GM18951 (cell line): Measurements from ENCODE around the gene DCST1.

Experiments used
- POLR2A ChIP-seq: IDR thresholded peaks from 4 replicates; pipeline ENCODE4 v1.6.1; 2011; ENCODE audit warnings: mild to moderate bottlenecking; ENCODE audit not compliant: insufficient read length, insufficient read depth; ENCODE audit errors: extremely low read depth
- in situ Hi-C: fragments of 300-500 bp; cut with MboI; formaldehyde crosslinking; loops from one replicate; pipeline ENCODE4 v1.12.0; 2022; ENCODE audit warnings: low sequenced_read_pairs, mixed read lengths, inconsistent platforms; ENCODE audit not compliant: unreplicated experiment

DCST1 gene

GRCh38 chr1:155004352-155005075 is 29.1 kb upstream of the DCST1 start:
- no peak for TF ChIP-seq POLR2A
- in situ Hi-C loops: no loop called here

- in situ Hi-C loops: no loop called here
- no peak for TF ChIP-seq POLR2A
These were observed 28.3 kb upstream of the DCST1 start for GRCh38 chr1:155005076-155006011.

- no peak for TF ChIP-seq POLR2A
- in situ Hi-C loops: no loop called here
These were observed 27.0 kb upstream of the DCST1 start for GRCh38 chr1:155006601-155007101.

GRCh38 chr1:155007251-155007828 is 26.3 kb upstream of the DCST1 start:
- in situ Hi-C loops: no loop called here

GRCh38 chr1:155008015-155008941 is 25.3 kb upstream of the DCST1 start:
- no peak for TF ChIP-seq POLR2A
- in situ Hi-C loops: no loop called here

More at GRCh38 chr1:155007251-155007828, 26.3 kb upstream of the DCST1 start:
- TF ChIP-seq POLR2A: no peak

GRCh38 chr1:155009221-155009711 is 24.4 kb upstream of the DCST1 start:
- TF ChIP-seq POLR2A: no peak
- in situ Hi-C loops: no loop called here

- in situ Hi-C loops: no loop called here
- TF ChIP-seq POLR2A: no peak
These were observed 23.9 kb upstream of the DCST1 start for GRCh38 chr1:155009742-155010141.

GRCh38 chr1:155010211-155010918 is 23.3 kb upstream of the DCST1 start:
- in situ Hi-C loops: no loop called here
- no peak for TF ChIP-seq POLR2A

- TF ChIP-seq POLR2A: no peak
- in situ Hi-C loops: no loop called here
These were observed 22.6 kb upstream of the DCST1 start for GRCh38 chr1:155011004-155011416.

- no peak for TF ChIP-seq POLR2A
- in situ Hi-C loops: no loop called here
These were observed 22.1 kb upstream of the DCST1 start for GRCh38 chr1:155011437-155012025.

GRCh38 chr1:155012026-155012546 is 21.5 kb upstream of the DCST1 start:
- TF ChIP-seq POLR2A: no peak
- in situ Hi-C loops: no loop called here
